ENCODE data around the gene CALCOCO2.

Gene CALCOCO2

GRCh38 chr17:48873696-48874443 is 43.0 kb downstream of the CALCOCO2 start:
- no peak for DNase-seq (ENCODE audit: low read depth)

DNA sequence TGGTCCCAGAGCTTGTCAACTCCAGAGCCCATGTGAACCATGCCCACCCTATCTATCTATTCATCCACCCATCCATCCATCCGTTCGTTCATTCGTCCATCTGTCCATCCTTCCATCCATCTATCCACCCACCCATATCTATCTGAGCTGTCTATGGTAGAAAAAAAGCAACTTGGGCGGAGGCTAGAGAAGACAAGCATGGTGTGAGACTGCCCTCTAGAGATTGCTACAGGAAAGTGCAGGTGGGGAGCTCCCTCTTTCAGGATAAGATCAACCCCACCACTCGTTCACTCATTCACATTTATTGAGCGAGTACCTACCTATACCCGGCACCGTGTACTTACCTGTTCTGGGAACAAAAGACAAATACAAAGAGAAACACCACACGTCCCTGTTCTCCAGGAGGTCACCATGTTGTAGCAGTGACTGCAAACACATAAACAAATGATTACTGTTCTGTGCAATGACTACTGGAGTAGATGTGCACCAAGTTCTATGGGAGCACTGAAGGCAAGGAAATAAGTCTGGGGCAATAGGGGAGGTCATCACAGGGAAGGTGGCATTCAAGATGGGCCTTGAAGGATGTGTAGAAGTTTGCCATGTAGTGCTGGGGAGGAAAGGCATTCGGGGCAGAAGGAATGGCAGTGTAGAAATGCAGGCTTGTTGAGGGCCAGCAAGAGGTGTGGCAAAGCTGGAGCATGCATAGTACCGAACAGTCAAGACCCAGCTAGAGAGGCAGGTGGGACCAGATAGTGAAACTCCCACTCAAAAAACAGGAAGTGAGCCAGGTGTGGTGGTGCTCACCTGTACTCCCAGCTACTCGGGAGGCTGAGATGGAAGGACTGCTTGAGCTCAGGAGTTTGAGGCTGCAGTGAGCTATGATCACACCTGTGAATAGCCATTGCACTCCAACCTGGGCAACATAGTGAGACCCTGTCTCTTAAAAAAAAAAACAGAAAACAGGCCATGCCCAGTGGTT is 48.4 kb downstream of the CALCOCO2 start:
- DNase-seq (ENCODE audit: low read depth), result peak; percentile 45

- DNase-seq (ENCODE audit: low read depth), result no peak
Measured at GRCh38 chr17:48882272-48882671, 51.4 kb downstream of the CALCOCO2 start.

DNA sequence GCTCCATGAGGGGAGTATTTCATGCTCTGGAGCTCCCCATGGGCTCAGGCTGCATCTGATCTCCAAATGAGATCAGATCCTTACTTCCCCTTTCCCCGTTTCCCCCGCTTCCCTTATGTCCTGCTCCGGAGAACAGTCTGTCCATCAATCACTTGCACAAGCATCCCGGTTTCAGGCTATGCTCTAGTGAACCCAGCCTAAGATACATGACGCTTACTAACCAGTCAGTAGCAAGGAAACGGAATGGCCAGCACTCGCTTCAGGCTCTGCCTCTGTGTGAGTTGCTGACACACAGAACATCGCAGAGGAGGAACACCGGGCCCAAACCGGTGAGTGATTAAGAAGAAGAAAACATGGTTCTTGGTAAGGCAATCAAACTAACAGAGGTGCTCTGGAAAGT is 52.3 kb downstream of the CALCOCO2 start:
- DNase-seq (ENCODE audit: low read depth), result no peak

GRCh38 chr17:48890086-48890485 is 59.3 kb downstream of the CALCOCO2 start:
- DNase-seq (ENCODE audit: low read depth), result no peak

GRCh38 chr17:48892940-48893645 is 62.3 kb downstream of the CALCOCO2 start:
- DNase-seq (ENCODE audit: low read depth), result no peak

- DNase-seq (ENCODE audit: low read depth), result no peak
Measured at GRCh38 chr17:48893646-48894508, 63.0 kb downstream of the CALCOCO2 start.

DNA sequence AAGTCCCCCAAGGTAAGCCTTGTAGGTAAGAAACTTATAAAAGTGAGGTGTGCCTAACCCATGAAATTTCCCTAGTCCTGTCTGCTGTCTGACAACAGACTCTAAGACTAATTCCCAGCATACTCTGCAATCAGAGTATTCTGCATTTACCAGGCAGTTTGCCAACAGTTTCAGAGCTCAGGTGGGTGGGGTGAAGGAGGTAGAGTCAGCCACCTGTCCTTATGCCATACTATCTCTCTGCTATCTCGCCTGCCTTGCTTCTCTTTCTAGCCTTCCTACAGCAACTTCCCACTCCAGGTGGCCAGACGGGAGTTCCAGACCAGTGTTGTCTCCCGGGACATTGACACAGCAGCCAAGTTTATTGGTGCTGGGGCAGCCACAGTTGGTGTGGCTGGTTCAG is 64.1 kb downstream of the CALCOCO2 start:
- DNase-seq (ENCODE audit: low read depth), result no peak

GRCh38 chr17:48901241-48901640 is 70.4 kb downstream of the CALCOCO2 start:
- DNase-seq (ENCODE audit: low read depth), result no peak

DNA sequence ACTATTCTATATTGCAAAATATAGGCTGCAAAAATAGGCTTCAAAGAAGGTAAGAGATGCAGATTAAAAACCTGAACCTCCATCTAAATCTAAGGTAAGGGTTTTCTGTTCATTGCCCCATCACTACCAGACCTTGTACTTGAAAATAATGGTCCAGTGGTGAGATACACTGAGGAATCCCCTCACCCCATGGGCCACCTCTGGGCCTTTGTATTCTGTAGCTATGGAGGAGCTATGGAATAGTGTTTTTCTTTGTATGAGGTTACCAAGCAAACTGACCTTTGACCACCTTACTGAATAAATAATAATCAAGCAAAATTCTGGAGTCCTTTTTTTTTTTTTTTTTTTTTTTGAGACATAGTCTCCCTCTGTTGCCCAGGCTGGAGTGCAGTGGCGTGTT is 72.6 kb downstream of the CALCOCO2 start:
- DNase-seq (ENCODE audit: low read depth), result no peak

DNA sequence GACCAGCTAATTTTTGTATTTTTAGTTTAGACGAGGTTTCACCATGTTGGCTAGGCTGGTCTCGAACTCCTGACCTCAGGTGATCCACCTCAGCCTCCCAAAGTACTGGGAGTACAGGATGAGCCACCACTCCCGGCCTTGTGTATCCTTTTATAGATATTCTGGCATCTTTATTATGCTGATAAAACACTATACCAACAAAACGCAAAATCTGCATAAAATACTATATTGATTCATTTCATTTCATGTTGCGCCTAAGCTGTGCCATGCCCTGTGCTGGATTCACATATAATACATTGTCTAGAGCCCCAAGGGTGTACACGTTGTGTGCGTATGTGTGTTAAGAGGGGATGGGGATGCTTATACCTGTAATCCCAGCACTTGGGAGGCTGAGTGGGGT is 73.6 kb downstream of the CALCOCO2 start:
- DNase-seq (ENCODE audit: low read depth), result no peak

DNA sequence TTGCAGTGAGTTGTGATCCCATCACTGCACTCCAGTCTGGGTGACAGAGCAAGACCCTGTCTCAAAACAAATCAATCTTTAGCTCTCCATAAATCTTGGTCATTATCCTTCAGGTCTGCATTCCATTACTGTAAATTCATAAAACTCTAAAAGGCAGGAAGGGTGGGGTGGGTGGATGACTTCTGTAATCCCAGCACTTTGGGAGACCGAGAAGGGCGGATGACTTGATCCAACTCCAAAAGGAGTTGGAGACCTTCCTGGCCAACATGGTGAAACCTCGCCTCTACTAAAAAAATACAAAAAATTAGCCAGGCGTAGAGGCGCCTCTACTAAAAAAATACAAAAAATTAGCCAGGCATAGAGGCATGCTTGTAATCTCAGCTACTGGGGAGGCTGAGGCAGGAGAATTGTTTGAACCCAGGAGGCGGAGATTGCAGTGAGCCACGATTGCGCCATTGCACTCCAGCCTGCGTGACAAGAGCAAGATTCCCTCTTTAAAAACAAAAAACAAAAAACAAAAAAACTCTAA is 75.2 kb downstream of the CALCOCO2 start:
- no peak for DNase-seq (ENCODE audit: low read depth)

DNA sequence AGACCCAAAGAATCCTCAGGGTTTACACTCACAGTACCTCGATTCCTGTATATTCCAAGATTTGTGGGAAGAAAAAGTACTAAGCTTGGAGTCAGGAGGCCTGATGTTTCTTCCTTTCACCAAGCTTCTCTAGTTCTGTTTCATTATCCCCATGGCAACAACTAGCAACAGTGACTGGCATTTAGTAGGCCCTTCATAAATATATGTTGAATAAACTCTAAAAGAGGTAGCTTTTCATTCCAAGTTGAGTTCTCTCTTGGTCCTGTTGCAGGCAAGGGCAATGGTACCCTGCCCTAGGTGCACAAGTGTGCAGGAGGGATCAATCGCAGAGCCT is 76.8 kb downstream of the CALCOCO2 start:
- no peak for DNase-seq (ENCODE audit: low read depth)

DNA sequence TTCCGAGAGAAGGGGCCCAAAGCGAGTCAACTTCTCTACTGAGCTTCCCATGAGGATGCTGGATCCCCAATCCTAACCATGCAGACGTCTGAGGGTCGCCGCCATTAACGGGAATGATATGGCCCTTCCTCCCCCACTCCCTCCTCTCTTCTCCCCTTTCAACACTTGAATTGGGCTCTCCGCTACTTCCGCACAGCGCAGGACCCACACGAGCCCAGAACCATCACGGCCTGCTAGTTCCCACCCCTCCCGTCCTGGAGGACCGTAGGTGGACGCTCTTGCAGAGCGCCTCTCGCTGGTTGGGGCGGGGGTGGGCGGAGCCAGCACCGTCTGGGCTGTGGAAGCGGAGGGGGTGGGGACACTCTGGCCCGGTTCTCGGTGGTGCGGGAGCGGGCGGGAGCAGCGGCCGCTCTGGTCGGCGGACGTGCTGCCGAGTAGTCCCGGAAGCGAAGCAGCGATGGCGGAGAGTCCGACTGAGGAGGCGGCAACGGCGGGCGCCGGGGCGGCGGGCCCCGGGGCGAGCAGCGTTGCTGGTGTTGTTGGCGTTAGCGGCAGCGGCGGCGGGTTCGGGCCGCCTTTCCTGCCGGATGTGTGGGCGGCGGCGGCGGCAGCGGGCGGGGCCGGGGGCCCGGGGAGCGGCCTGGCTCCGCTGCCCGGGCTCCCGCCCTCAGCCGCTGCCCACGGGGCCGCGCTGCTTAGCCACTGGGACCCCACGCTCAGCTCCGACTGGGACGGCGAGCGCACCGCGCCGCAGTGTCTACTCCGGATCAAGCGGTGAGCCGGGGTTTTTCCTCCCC is 77.4 kb downstream of the CALCOCO2 start, which contains the start of gene UBE2Z:
Gene UBE2Z (plus strand): TSS at position 361 of the 797 bp plus-strand sequence. CDS start 97 bp downstream, at position 458.
- DNase-seq (ENCODE audit: low read depth), result peak; percentile 86

DNA sequence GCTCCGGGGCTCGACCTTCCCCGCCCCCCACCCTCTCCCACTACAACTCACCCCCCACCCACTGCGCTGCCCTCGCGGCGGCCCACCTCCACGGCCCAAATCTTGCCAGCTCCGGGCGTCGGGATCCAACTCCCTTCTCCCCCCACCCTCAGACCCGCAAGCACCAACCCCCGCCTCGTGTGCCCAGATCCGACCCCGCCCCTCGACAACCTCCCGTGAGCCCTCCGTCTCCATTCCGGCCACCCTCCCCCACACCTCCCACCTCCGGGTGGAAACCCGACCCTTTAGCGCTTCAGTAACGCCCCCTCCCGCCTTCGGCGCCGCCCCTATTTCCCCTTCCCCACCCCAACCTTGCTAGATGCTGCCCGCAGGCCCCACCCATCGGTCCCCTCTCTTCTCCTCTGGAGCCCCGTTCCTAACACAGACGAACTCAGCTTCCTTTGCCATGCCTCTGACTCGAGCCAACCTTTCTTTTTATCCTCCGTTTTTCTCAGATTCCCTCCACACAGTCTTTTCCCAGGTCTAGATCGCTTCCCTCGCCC is 78.1 kb downstream of the CALCOCO2 start:
- peak; percentile 91 for DNase-seq (ENCODE audit: low read depth)

DNA sequence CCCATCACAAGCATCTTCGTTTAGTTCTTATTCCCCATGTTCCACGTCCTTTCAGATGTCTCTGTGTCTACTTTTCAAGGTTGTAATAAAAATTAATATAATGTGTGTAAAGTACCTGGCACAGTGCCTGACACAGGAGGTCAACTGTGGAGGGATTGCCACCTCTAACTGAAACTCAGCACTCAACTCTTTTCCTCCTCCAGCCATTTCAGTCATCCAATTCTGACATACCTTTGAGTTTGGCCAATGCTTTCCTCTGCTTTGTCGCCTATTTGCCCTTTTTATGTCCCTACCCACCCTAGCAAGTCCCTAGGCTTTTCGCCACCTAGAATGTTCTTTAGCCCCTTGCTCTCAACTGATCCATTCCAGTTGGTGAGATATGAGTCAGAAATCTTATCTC is 78.9 kb downstream of the CALCOCO2 start:
- no peak for DNase-seq (ENCODE audit: low read depth)

GRCh38 chr17:48910370-48910769 is 79.5 kb downstream of the CALCOCO2 start:
- no peak for DNase-seq (ENCODE audit: low read depth)

- DNase-seq (ENCODE audit: low read depth), result no peak
Measured at GRCh38 chr17:48912476-48912875, 81.6 kb downstream of the CALCOCO2 start.
